Sciatic nerve (tissue), 2 donors: ENCODE data around the gene ZDHHC5. TPM values are rescaled to one million over a fixed set of nuclear protein-coding genes. Genes with fewer than 3 reads are reported as not detected.
"Not testable (repeated sequence)": the region's sequence is repeated elsewhere in the genome, so short reads cannot be mapped to it uniquely, and the experiment has no call there.

Source experiments
- ATAC-seq: fragments of 200-7000 bp; cut with Tn5 transposase; one replicate; pipeline ENCODE4 v1.9.1; 2020; ENCODE audit warnings: mild to moderate bottlenecking, moderate library complexity
- DNase-seq: peaks from one replicate; pipeline ENCODE4 v3.0.0-alpha.2; 2020; ENCODE audit warnings: low spot score
- intact Hi-C: fragments of 100-400 bp; cut with DNase I; formaldehyde crosslinking; loops from one replicate; pipeline ENCODE4 v1.14.2; 2022
- total RNA-seq: library from RNA; stranded (reverse); fragmentation: NEBNext Ultra II Directional; extraction: Animal tissue kit (Norgen Biotek cat#: 25700); gene quantifications from one replicate; pipeline ENCODE4 v1.2.1, GENCODE V29; 2021
- donor health status: DM: no; HTN: no; CAD: no.
- donor health status: DM: no; HTN: no; CAD: no.

Gene ZDHHC5
- total RNA-seq, 1 donor from 2014 or later, result 45.4 TPM

DNA sequence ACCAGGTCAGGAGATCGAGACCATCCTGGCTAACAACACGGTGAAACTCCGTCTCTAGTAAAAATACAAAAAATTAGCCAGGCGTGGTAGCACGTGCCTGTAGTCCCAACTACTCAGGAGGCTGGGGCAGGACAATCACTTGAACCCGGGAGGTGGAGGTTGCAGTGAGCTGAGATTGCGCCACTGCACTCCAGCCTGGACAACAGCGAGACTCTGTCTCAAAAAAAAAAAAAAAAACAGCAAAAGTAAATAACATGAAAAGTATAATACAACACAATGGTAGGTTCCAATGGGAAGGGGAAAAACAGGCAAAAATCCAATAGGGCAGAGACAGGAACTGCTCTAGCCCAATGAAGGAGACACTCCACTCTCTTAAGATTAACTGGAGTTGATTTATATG, 37.5 kb downstream of the ZDHHC5 start:
- DNase-seq, ATAC-seq, intact Hi-C loops: not testable (repeated sequence)

DNA sequence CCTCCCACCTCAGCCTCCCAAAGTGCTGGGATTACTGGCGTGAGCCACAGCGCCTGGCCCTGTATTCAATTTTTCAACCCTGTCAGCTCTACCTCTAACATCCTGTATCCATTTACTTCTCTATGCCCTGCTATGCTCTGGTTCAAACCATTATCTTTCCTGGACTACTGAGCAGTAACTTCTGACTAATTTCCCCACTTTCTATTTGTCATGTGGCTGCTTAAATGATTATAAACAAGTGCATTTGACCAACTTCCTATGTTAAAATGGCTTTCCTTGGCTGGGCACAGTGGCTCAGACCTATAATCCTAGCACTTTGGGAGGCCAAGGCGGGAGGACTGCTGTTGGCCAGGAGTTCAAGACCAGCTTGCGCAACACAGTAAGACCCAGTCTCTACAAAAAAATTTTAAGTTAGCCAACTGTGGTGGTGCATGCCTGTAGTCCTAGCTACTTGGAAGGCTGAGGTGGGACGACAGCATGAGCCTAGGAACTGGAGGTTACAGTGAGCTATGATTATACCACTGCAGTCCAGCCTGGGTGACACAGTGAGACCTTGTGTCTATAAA, 42.0 kb downstream of the ZDHHC5 start:
- intact Hi-C loops, result no loop called here
- no peak for ATAC-seq
- no peak for DNase-seq

DNA sequence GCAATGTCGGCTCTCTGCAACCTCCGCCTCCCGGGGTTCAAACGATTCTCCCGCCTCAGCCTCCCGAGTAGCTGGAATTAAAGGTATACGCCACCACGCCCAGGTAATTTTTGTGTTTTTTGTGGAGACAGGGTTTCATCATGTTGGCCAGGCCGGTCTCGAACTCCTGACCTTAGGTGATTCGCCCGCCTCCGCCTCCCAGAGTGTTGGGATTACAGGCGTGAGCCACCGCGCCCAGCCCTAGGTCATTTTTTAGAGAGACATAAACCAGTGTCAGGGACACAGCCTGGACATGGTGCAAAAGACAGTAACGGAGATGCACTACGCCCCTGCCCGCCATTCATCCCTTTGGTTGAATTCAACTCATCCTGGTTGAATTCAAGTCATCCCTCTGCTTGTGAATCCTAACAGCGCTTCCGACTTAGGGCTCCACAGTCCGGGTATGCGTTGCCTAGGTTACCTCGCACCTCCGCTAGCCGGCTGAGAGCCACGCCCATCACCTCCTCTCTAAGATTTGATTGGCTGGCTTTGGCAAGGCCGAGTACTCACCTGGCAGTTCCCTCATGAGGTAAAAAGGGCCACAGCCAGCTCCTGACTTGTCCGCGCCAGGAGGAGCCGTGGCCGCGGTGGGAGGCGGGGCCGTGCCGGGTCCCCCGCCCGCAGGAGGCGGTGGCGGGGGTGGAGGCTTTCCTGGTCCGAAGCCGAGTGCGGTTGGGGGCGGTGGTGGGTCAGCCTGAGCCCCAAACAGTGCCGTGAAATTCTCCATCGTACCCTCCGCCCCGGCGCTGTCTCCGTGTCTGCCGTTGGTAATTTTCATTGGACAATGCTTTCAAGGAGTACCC, 43.7 kb downstream of the ZDHHC5 start, which contains the start of gene MED19:
Gene MED19, minus strand, starts transcription at position 802 of the 842 bp plus-strand sequence. Its CDS starts 36 bp downstream, at position 766.
- intact Hi-C loops, result no loop called here

DNA sequence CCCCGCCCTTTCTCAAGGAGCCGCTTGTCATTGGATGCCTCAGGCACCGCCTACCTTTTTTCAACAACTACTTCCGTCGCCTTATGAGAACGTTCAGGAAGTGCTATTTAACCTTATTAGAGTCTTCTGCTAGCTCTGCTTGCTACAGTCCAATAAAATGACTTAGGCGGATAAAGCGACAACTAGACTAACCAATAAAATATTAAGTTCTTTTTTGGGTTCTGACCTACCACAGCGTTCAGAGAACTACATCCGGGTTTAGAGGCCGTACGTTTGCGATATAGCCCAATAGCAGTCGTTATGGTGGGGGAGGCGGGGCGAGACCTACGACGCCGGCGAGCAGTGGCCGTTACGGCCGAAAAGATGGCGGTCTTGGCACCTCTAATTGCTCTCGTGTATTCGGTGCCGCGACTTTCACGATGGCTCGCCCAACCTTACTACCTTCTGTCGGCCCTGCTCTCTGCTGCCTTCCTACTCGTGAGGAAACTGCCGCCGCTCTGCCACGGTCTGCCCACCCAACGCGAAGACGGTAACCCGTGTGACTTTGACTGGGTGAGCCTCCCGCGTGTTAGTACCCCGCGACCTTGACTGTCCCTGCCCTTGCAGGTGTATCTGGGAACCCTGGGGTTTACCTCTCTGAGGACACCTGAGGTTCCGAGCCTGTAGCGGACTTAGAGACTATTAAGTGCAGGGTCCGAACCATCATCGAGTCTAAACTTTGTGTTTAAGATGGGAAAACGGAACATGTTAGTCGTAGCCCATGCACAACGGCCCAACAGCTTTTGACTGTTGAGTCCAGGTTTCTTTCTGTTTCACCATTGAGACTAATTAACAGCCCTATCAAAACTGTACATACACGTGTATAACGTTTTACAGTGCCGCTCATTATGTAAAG, 44.6 kb downstream of the ZDHHC5 start, which contains the start of gene TMX2:
Gene TMX2, plus strand, starts transcription at position 338 of the 895 bp plus-strand sequence. Its CDS starts 26 bp downstream, at position 364.
- DNase-seq (peak; percentile 94), ATAC-seq (peak; percentile 98)
- intact Hi-C loops, result no loop called here

More for the DNA sequence above, 43.7 kb downstream of the ZDHHC5 start, which contains the start of gene MED19:
- DNase-seq, result peak; percentile 88
- peak; percentile 71 for ATAC-seq

DNA sequence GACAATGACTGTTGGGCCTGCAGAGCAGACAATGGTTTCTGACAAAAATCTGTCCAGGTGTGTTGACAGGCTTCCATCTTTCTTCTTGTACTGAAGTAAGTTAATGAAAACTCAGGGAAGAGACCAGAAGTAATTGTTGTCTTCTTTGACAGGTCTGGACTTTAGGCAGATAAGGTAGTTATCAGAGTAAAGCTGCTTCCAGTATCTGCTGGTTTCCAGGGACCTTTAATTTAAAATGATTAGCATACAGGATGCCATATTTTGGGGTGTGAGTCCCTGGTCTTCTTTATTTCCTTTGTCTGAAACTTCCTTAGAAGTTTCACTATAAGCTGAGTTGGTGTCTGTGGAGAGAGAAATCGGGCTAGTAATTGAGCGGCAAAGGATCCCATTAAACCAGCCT, 45.9 kb downstream of the ZDHHC5 start:
- DNase-seq (no peak), ATAC-seq (no peak)
- intact Hi-C loops, result no loop called here

DNA sequence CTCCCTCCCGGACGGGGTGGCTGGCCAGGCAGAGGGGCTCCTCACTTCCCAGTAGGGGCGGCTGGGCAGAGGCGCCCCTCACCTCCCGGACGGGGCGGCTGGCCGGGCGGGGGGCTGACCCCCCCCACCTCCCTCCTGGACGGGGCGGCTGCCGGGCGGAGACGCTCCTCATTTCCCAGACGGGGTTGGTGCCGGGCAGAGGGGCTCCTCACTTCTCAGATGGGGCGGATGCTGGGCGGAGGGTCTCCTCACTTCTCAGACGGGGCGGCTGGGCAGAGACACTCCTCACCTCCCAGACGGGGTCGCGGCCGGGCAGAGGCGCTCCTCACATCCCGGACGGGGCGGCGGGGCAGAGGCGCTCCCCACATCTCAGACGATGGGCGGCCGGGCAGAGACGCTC, 48.8 kb downstream of the ZDHHC5 start:
- ATAC-seq, intact Hi-C loops, DNase-seq: not testable (repeated sequence)

DNA sequence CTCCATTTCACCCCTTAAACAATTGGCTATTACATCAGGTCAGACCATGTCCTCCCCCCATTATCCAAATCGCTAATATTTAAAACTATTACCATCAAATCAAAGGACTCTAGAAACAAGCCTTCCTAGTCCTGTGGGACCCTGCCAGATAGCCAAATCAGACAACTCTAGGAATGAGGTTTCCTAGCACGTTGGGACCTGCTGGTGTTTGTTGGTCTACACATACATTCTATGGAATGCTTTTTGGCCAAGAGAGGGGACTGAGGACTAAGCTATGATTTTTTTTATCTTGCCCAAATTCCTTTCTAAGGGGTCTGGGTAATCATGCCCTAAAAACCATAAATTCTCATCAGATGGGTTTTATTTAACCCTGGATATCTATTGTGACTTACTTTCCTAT, 59.3 kb downstream of the ZDHHC5 start:
- ATAC-seq, result no peak
- no peak for DNase-seq
- intact Hi-C loops, result no loop called here

DNA sequence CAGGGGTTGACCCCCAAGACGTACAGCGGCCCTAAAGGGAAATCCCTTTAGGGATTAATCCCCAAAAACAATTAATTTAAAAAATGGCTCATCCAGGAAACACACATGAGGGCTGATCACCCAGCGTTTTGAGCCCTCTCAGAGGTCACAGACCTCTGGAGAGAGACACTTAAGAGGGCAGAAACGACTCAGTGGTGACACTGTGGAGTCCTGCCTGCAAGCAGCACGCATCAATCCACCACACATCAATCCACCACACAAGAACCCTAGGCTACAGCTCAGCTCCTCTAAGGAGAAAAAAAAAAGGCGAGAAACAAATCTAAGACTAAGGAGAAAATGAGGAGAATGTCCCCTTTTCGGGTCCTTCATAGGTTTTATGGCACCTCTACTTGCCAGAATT, 60.9 kb downstream of the ZDHHC5 start:
- intact Hi-C loops, result no loop called here
- ATAC-seq, result no peak
- DNase-seq, result no peak

DNA sequence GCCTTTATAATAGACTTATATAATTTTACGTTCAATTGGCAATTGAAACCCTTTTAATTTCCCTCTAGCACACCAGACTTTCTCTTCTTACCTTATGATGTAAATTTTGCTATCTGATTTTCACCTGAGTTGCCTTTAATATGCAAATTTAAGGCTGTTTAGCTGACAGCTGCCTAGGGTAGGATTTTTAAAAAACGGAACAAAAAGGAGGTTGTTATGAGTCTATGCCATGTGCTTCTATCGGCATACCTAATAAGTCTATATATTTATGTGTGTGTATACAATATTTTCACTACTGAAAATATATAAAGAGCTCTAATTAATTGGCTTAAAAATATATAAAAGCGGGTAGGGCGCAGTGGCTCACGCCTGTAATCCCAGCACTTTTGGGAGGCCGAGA, 61.6 kb downstream of the ZDHHC5 start:
- ATAC-seq (no peak), DNase-seq (no peak)
- intact Hi-C loops, result no loop called here

DNA sequence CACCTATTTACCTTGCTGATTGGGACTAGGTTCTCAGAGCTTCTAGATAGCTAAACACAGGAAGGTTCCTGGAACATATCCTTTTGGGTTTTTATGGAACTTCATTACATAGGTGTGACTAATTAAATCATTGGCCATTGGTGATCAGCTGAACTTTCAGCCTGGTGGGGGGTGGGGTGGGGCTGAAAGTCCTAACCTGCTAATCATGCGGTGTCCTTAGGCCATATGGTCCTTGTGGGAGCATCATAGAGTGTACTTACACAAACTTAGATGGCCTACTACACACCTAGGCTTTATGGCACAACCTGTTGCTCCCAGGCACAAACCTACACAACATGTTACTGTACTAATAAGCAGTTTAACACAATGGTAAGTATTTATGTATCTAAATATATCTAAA, 64.7 kb downstream of the ZDHHC5 start:
- ATAC-seq (no peak), DNase-seq (no peak)
- intact Hi-C loops, result no loop called here

DNA sequence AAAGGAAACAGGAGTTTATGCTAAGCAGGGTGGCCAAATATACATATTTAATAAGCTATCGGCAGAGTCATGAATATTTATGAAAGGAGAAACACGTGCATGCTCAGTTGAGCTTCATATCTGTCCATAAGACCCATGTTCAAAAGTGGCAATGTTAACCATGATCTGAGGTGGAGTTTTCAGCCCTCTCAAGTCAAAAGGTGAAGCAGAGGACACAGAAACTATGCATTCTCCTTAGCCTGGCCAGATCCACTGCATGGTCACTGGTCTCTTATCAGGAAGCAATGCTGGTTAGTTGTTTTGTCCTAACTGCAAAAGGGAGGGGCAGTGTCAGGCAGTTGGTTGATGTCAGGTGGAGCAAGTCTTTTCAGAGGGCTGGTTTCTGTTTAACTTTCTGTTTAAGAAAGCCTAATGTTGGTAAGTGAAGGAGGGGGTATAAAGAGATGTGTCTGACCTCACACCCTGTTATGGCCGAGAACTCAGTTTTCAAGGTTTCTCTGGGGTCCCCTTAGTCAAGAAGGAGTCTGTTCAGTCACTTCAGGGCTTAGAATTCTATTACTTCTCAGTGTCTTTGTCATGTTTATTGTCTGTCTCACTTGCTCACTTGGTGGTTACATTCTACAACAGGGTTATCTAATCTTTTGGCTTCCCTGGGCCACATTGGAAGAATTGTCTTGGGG, 67.8 kb downstream of the ZDHHC5 start:
- ATAC-seq (no peak), DNase-seq (no peak)
- intact Hi-C loops, result no loop called here

DNA sequence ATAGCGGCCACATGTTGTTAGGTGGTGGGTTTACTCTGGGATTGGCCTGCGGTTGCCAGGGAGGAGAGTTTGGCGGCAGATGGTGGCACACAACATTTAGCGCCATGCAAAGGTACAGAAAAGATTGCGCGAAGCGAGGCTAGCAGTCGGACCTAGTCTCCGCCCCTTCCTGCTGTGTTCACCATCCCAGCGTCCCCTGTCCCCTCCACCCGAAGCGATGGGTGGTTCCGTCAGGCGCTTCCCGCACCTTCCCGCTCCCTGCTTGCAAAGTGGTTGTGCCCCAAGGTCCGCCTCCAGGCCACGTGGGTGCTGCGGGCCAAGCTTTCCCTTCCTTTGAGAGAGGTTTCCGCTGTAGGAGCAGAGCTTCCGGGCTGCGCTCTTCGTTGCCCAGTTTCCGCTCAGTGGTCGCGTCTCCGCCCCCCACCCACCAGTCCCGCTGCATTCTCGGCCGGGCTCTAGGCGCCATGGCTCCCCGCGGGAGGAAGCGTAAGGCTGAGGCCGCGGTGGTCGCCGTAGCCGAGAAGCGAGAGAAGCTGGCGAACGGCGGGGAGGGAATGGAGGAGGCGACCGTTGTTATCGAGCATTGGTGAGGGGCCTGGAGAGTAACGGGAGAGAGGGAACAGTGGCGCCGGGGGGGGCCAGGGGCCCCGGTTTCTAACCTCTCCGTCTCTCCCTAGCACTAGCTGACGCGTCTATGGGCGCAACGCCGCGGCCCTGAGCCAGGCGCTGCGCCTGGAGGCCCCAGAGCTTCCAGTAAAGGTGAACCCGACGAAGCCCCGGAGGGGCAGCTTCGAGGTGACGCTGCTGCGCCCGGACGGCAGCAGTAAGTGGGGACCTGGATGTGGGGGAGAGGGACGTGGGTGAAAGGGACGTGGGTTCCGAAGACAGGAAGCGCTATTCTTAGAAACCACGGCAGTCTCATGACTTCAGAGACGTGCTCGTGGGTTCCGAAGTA, 73.5 kb downstream of the ZDHHC5 start, which contains the start of gene SELENOH:
Gene SELENOH, plus strand, starts transcription at position 360 of the 955 bp plus-strand sequence. Its CDS starts 105 bp downstream, at position 465.
- ATAC-seq, result peak; percentile 99
- intact Hi-C loops, result loop anchor here (10.0 kb wide), 1 partner anchor 63 kb away; no protein-coding TSS in a partner anchor
- peak; percentile 96 for DNase-seq

DNA sequence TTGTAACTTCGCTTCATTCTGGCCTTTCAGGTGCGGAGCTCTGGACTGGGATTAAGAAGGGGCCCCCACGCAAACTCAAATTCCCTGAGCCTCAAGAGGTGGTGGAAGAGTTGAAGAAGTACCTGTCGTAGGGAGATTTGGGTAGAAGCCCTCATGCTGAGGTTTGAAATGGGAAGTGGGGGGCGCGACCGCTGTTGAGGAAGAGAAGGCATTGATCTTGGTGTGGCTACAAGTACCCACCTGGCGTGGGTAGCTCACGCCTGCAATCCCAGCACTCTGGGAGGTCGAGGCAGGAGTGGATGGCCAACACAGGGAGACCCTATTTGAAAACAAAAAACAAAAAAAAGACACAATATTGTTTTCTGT, 74.2 kb downstream of the ZDHHC5 start:
- ATAC-seq (no peak), DNase-seq (no peak)
- intact Hi-C loops, result loop anchor here (10.0 kb wide), 1 partner anchor 63 kb away; no protein-coding TSS in a partner anchor

DNA sequence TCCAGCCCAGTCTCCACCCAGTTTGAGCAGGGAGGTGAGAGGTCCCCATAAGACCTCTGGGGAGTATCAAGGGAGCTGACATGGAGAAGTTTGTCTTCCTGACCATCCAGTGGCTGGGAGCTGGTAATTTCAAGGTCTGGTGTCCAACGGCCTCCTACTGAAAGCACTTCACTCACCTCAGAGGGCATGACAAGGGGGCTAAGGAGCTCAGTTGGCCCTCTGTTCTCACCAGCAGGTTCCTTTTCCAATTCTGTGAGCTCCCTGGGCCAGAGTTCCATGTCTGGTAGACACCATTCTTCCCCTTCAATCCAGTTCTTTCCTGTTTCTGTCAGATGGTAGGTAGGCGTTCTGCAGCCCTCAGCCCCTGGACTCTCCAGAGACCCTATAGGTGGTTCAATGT, 76.4 kb downstream of the ZDHHC5 start:
- ATAC-seq, result no peak
- no peak for DNase-seq
- intact Hi-C loops, result loop anchor here (10.0 kb wide), 1 partner anchor 60 kb away; no protein-coding TSS in a partner anchor

DNA sequence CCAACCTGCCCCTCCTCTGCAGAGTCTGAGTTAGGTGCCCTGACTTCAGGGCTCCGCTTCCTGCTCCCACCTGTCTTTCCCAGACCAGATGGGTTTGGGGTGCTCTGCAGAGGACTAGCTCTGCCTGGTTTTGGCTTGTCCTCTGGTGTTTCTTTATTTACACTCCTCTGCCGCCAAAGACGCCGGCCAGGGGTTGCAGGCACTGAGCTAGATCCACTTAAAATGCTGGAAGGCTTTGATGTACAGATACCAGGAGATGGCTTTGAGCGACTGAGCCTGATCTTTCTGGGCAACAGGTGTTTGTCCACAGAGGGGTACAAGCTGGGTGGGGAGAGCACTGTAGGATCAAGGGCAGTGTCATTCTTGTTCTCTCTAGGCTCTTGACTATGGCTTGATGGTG, 77.3 kb downstream of the ZDHHC5 start:
- ATAC-seq (no peak), DNase-seq (no peak)
- intact Hi-C loops, result loop anchor here (10.0 kb wide), 1 partner anchor 60 kb away; no protein-coding TSS in a partner anchor

DNA sequence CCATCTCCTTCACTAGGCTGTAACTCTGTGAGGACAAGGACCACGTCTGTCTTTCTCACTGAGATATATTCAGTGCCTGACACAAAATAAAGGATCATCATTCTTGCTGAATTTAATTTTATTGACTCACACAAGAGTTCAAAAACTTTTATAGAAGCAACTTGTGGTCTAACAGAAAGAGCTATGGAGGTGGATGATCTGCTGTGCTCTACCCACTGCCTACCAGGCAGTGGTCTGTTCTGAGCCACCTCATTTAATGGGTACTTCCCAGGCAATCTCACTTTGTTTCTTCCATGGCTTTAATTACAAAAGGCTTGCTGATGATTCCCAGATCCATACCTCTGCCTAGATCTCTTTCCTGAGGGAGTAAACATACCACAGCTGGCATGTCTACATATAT, 79.0 kb downstream of the ZDHHC5 start:
- intact Hi-C loops, result loop anchor here (10.0 kb wide), 1 partner anchor 58 kb away; no protein-coding TSS in a partner anchor
- ATAC-seq (no peak), DNase-seq (no peak)
